Smooth muscle cell (in vitro differentiated cells): ENCODE results near the gene C3orf85. TPM values are rescaled to one million over a fixed set of nuclear protein-coding genes. Genes with fewer than 3 reads are reported as not detected.

Source experiments
- DNase-seq: peaks from one replicate; lab custom pipeline; 2025; ENCODE audit not compliant: unreplicated experiment; lab: John Stamatoyannopoulos, UW
- H2AFZ ChIP-seq: fragments of 200-600 bp; sonication (generic); 2 replicates; pipeline ENCODE4 v1.6.0; 2016; ENCODE audit warnings: antibody characterized with exemption, low read depth, mild to moderate bottlenecking
- H3F3A ChIP-seq: fragments of 200-600 bp; sonication (generic); 2 replicates; pipeline ENCODE4 v1.6.0; 2017; ENCODE audit warnings: antibody characterized with exemption, low read depth
- H3K27ac ChIP-seq: fragments of 200-600 bp; sonication (generic); 2 replicates; pipeline ENCODE4 v1.5.1; 2016; ENCODE audit warnings: low read depth, mild to moderate bottlenecking
- H3K27me3 ChIP-seq: fragments of 200-600 bp; sonication (generic); 2 replicates; pipeline ENCODE4 v1.6.1; 2016; ENCODE audit warnings: low read depth, mild to moderate bottlenecking
- H3K36me3 ChIP-seq: fragments of 200-600 bp; sonication (generic); 2 replicates; pipeline ENCODE4 v1.5.1; 2016; ENCODE audit warnings: low read depth
- H3K4me1 ChIP-seq: fragments of 200-600 bp; sonication (generic); 2 replicates; pipeline ENCODE4 v1.5.1; 2016; ENCODE audit warnings: low read depth
- H3K4me2 ChIP-seq: fragments of 200-600 bp; sonication (generic); 2 replicates; pipeline ENCODE4 v1.6.0; 2016; ENCODE audit warnings: mild to moderate bottlenecking
- H3K4me3 ChIP-seq: fragments of 200-600 bp; sonication (generic); 2 replicates; pipeline ENCODE4 v1.5.1; 2016; ENCODE audit warnings: mild to moderate bottlenecking
- H3K79me2 ChIP-seq: fragments of 200-600 bp; sonication (generic); 2 replicates; pipeline ENCODE4 v1.6.0; 2016; ENCODE audit warnings: low read depth, mild to moderate bottlenecking
- H3K9ac ChIP-seq: fragments of 200-600 bp; sonication (generic); 2 replicates; pipeline ENCODE4 v1.6.0; 2016; ENCODE audit warnings: low read depth
- H3K9me3 ChIP-seq: fragments of 200-600 bp; sonication (generic); replicated peaks from 2 replicates; pipeline ENCODE4 v1.5.1; 2016; ENCODE audit warnings: low read depth
- H4K20me1 ChIP-seq: fragments of 200-600 bp; sonication (generic); 2 replicates; pipeline ENCODE4 v1.6.0; 2016; ENCODE audit warnings: low read depth
- CTCF ChIP-seq: fragments of 200-600 bp; sonication (generic); IDR thresholded peaks from 2 replicates; pipeline ENCODE4 v1.5.1; 2017; ENCODE audit warnings: borderline replicate concordance, mild to moderate bottlenecking, antibody characterized with exemption; ENCODE audit not compliant: insufficient read depth, poor library complexity, severe bottlenecking
- WGBS: methylation state at CpG from one replicate; pipeline ENCODE4 v1.1.7; 2016; ENCODE audit warnings: low lambda C conversion rate; 5-methylcytosine and 5-hydroxymethylcytosine counted together
- polyA plus RNA-seq: library from polyadenylated mRNA; unstranded; fragments of >200 nt; fragmentation: Nextera tagmentation; extraction: Ambion mirVana; gene quantifications from 2 replicates; pipeline ENCODE4 v1.2.1, GENCODE V29; 2016
- total RNA-seq: library from RNA; depleted of rRNA; stranded (reverse); fragments of >200 nt; gene quantifications from 2 replicates; pipeline ENCODE4 v1.2.3, GENCODE V29; 2014

C3orf85 gene
- total and polyA plus RNA-seq, 2 experiments from 2014 or later: not detected

- H3F3A ChIP-seq: no peaks in the 10 kb centered on the region
- no peak overlapping the region for H2AFZ ChIP-seq
- no peaks in the 10 kb centered on the region for H4K20me1 ChIP-seq
- H3K4me2 ChIP-seq: no peak overlapping the region
- no peaks in the 10 kb centered on the region for H3K9me3 ChIP-seq
- H3K4me1 ChIP-seq: no peaks in the 10 kb centered on the region
- TF ChIP-seq CTCF: no peak
- no peak for DNase-seq
- no peak overlapping the region for H3K4me3 ChIP-seq
- H3K9ac ChIP-seq: no peak overlapping the region
- H3K27me3 ChIP-seq: no peaks in the 10 kb centered on the region
- H3K36me3 ChIP-seq: no peaks in the 10 kb centered on the region
- WGBS: 83% methylated on average over 5 of the region's 5 CpGs
- H3K79me2 ChIP-seq: no peaks in the 10 kb centered on the region
- H3K27ac ChIP-seq: no peak overlapping the region
Observed at GRCh38 chr3:109177908-109178307, 41.4 kb downstream of the C3orf85 start.

GRCh38 chr3:109178708-109179107 lies 42.2 kb downstream of the C3orf85 start:
- no peak overlapping the region for H2AFZ ChIP-seq
- no peak overlapping the region for H3K4me2 ChIP-seq
- H3F3A ChIP-seq: no peaks in the 10 kb centered on the region
- DNase-seq: no peak
- H3K4me1 ChIP-seq: no peaks in the 10 kb centered on the region
- no peaks in the 10 kb centered on the region for H3K9me3 ChIP-seq
- TF ChIP-seq CTCF: no peak
- no peak overlapping the region for H3K9ac ChIP-seq
- 93% methylated on average over 1 of the region's 1 CpG for WGBS
- H3K27me3 ChIP-seq: no peaks in the 10 kb centered on the region
- H4K20me1 ChIP-seq: no peaks in the 10 kb centered on the region
- no peaks in the 10 kb centered on the region for H3K36me3 ChIP-seq
- no peak overlapping the region for H3K4me3 ChIP-seq
- no peaks in the 10 kb centered on the region for H3K79me2 ChIP-seq
- H3K27ac ChIP-seq: no peak overlapping the region

GRCh38 chr3:109184726-109185125 lies 48.2 kb downstream of the C3orf85 start:
- no peak overlapping the region for H3K27ac ChIP-seq
- no peaks in the 10 kb centered on the region for H4K20me1 ChIP-seq
- H3K4me2 ChIP-seq: no peak overlapping the region
- DNase-seq: no peak
- H3K9me3 ChIP-seq: no peaks in the 10 kb centered on the region
- H3K27me3 ChIP-seq: no peaks in the 10 kb centered on the region
- no peaks in the 10 kb centered on the region for H3K79me2 ChIP-seq
- H3K4me1 ChIP-seq: no peaks in the 10 kb centered on the region
- no peak overlapping the region for H3K9ac ChIP-seq
- no peak overlapping the region for H3K4me3 ChIP-seq
- TF ChIP-seq CTCF: no peak
- H3F3A ChIP-seq: no peaks in the 10 kb centered on the region
- no peak overlapping the region for H2AFZ ChIP-seq
- H3K36me3 ChIP-seq: no peaks in the 10 kb centered on the region

GRCh38 chr3:109187390-109187789 lies 50.9 kb downstream of the C3orf85 start:
- 83% methylated on average over 5 of the region's 5 CpGs for WGBS
- no peaks in the 10 kb centered on the region for H3K4me1 ChIP-seq
- no peaks in the 10 kb centered on the region for H3K9me3 ChIP-seq
- no peak overlapping the region for H3K4me3 ChIP-seq
- no peak overlapping the region for H2AFZ ChIP-seq
- no peak overlapping the region for H3K9ac ChIP-seq
- no peaks in the 10 kb centered on the region for H3K27me3 ChIP-seq
- no peak overlapping the region for H3K4me2 ChIP-seq
- H3K79me2 ChIP-seq: no peaks in the 10 kb centered on the region
- no peaks in the 10 kb centered on the region for H3F3A ChIP-seq
- H3K27ac ChIP-seq: no peak overlapping the region
- DNase-seq: no peak
- H3K36me3 ChIP-seq: no peaks in the 10 kb centered on the region
- no peak for TF ChIP-seq CTCF
- H4K20me1 ChIP-seq: no peaks in the 10 kb centered on the region
